Germinal center (tissue), 1 donor: Measurements from ENCODE around the gene GBE1.
"Not testable (repeated sequence)": the region's sequence is repeated elsewhere in the genome, so short reads cannot be mapped to it uniquely, and the experiment has no call there.

ENCODE experiments used
- DNase-seq: peaks from one replicate; pipeline ENCODE4 v3.0.0; 2012; ENCODE audit warnings: mixed read lengths, low spot score

Gene GBE1

DNA sequence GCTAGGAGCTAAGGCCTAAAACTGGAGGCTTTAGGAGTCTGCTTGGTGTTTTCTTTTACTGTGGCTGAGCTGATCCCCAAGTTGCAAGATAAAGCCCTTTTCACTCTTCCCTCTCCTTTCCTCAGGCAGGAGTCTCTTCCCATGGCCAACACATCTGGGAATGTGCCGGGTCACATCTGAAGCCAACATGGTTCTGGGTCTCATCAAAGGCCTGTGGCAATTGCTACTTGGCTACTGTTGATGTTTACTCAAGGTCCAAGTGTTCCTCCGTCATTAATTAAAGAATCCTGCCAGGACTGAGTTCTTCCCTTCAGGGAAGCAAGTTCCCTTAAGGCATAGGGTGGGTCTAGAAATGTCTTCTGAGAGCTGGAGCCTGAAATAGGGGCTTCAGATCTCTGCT is 230.2 kb downstream of the GBE1 start:
- DNase-seq, result no peak

DNA sequence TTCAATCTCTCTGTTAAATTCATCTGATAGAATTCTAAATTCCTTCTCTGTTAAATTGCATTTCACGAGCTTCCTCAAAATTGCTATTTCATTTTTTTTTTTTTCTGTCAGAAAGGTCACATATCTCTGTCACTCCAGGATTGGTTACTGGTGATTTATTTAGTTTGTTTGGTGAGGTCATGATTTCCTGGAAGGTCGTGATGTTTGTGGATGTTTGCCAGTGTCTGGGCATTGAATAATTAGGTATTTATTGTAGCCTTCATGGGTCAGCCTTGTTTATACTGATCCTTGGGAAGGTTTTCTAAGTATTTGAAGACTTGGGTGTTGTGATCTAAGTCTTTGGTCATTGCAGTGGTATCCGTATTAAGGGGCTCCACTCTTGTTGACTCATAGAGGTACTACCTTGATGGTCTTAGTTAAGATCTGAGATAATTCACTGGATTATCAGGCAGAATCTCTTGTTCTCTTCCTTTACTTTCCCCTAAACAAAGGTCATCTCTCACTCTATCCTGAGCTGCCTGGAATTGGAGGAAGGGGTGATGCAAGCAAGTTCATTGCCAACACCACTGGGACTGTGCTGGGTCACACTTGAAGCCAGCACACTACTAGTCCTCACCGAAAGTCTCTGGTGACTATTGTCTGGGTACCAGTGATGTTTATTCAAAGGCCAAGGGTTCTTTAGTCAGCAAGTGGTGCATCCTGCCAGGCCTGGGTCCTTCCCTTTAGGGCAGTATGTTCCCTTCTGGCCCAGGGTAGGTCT is 231.1 kb downstream of the GBE1 start:
- no peak for DNase-seq

DNA sequence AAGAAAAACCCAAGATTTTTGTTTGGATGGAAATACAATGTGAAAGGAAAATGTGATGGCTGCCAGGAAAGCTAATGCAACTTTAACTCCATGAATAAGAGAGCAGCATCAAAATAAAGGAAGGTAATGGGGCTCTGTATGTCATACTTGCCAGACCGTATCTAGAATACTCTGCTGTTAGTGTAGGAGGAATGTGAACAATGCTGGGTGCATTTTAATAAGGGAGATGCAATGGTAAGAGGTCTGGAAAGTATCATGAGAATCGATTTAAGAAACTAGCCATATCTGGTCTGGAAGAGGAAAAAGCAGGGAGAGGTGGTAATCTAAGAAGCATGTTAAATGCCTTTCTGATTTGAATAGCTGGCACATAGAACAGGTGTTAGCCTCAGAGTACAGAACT is 239.6 kb downstream of the GBE1 start:
- DNase-seq, result no peak

DNA sequence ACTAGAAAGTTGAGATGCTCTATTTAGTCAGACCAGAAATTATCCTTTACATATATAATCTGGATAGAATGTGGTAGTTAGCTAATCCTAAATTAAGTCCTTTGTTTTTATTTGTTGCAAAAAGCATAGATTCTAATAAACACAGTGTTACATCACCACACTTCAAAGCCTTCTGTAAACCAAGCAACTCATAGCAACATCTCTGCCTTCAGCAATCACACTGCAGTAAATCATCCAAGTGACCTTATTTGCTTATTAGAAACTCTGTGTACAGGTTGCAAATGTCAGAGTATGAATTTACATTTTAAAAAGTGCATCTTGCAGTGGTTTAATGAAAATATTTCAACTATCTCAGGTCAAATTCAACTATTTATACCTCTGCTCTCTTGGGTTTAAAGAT is 242.5 kb downstream of the GBE1 start:
- no peak for DNase-seq

DNA sequence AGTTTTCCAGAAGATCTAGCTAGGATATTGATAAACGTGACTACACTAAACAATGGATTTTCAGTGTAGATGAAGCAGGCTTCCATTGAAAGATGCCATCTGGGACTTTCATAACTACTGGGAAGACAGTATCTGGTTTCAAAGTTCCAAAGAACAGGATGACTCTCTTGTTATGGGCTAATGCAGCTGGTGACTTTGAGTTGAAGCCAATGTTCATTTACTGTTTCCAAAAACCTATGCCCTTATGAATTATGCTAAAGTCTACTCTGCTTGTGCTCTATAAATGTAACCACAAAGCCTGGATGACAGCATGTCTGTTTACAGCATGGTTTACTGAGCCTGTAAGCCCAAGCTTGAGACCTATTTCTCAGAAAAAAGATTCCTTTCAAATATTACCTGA is 245.4 kb downstream of the GBE1 start:
- no peak for DNase-seq

DNA sequence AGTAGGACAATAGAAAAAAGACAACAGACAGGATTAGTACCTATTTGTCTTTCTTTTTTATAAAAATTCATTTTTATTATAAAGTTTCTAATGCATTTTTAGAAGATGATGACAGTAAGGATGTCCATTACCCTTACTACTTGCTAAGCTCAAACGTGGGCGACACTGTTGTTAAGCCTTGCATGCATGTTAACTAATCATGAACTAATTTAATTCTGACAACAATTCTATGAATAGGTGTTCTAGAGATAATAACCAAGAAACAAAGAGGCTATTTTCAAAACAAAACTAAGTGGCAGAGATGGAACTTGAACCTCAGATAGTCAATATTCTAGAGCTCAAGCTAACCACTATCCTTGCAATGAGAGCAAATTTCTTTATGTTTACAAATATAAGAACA is 247.9 kb downstream of the GBE1 start:
- no peak for DNase-seq

DNA sequence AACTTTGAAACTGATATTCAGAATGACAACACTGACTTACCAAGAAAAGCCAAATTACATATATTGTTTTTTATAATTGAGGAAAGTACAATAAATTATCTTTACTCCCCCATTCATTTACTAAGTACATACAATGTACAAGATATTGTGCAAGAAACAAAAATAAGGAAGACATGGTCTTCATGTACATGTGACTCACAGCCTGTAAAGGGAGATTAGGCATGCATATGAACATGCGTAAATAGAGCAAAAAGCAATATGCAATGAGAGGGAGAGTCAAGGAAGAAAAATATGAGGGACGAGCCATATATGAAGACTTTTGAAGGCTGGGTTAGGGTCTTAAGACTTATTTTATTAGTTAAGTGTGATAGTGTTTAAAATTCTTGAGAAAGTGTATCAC is 258.4 kb downstream of the GBE1 start:
- no peak for DNase-seq

DNA sequence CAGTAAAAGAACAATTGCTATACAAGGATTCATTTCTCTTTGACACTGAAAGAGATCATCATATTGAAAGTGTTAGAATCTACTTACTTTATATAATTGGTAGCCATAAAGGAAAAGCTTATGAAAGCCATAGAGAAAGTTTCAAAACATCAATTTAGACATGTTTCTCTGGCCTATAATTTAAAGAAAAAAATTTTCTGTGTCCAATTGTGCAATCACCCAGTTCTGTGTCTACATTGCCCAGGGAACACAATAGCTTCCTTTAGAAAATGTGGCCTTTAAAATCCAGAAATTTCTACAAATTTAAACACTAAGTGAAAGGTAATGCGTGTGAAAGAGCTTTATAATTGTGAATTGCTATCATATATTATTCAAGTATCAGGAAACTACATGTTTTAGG is 259.2 kb downstream of the GBE1 start:
- no peak for DNase-seq

DNA sequence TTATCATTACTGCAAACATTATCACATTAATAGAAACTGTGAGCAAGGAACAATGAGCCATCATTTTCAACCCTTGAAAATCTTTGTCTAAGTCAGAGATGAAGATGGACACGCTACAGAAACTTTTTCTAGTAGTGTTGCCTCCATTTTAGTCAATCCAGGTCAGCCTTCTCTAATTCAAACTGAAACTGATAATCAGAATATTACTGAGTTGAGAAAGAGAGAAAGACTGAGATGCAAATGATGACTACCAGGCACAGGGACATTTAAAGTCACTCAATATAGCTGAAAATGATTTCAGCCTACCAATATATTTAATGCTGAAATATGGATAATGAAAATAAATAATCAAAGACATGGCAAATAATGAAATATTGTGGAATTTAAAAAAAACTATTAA is 261.4 kb downstream of the GBE1 start:
- DNase-seq, result no peak

DNA sequence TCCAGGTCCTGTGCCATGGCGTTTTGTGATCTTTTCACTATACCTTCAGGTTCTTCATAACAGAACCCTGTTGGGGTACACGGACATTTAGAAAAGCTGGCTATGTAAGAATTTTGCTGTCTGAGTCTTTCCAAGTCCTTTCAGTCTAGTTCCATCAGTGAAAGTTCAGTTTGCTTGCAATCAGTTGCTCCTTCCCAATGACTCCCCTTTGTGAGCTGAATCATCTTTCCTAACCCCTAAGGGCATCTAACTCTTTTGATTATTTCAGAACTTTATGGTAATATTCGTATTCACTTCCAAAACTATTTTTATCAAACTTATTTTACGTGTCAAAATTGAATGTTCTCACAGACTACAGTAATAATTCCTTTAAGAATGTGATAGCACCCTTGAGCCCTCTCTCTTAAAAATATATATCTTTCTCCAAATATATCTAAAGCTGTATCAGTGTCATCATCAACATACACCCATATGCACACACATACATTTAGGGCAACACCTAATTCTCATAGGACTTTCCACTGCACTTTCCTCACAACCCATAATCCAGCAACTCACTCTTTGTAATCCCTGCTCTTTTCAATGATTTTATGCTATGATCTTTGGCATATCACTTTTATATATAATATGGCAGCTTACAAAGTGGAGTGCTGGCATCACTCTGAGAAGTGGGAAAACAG is 263.7 kb downstream of the GBE1 start:
- DNase-seq, result no peak

DNA sequence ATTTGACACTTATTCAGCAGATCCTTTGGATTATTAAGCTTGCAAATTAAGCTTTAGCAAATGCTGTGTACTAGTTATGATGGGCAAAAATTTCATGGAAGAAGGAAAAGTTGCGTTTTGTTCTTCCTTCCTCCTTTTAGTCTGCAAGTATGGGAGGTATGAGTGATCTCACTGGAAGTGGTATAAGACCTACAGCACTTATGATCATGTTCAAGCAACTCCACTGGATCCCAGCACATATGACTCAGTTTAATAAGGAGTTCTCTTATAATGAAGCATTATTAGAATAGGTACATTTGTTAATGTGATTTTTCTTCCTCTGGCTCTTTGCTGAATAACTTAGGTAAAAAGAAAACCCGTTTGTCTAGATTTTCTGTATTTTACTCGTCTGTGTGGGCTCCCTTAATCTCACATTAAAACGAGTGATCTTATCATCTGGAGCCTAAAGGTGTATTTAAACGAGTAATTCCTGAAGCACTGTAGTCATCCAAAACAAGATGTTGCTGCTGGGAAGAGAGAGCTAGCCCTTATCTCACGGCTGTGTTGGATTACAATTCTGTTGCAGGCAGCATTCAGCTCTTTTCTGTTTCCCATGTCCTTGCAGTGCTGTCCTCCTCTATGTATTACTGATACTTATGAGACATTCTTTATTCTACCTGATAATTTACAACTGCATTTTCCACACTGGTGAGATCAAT is 264.9 kb downstream of the GBE1 start:
- DNase-seq, result no peak

DNA sequence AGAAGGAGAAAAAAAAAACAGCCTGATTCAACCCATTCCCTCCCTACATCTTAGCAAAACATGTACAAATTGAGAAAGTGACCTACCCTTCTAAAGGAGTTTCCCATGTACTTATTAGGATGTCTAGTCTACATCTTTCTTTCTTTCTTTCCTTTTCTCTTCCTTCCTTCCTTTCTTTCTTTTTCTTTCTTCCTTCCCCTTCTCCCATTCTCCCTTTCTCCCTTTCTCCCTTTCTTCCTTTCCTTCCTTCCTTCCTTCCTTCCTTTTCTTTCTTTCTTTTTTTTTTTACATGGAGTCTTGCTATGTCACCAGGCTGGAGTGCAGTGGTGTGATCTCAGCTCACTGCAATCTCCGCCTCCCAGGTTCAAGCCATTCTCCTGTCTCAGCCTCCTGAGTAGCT is 269.0 kb downstream of the GBE1 start:
- not testable (repeated sequence) for DNase-seq

DNA sequence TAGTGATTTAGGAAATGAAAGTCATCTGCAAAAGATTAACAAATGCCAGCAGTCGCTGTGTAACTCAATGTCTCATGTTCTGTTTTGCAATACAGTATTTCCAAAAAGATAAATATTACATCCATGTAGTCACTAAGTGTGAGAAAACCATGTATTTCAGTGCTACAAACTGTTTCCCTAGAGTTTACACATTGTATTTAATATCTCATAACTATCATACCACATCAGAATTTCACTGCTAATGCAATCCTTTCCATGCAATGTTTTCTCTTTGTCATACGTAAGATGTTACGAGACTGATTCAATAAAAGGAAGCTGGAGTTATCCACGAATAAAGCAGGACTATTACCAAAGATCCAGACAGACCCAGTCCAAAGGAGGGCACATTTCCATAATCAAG is 269.4 kb downstream of the GBE1 start:
- no peak for DNase-seq

DNA sequence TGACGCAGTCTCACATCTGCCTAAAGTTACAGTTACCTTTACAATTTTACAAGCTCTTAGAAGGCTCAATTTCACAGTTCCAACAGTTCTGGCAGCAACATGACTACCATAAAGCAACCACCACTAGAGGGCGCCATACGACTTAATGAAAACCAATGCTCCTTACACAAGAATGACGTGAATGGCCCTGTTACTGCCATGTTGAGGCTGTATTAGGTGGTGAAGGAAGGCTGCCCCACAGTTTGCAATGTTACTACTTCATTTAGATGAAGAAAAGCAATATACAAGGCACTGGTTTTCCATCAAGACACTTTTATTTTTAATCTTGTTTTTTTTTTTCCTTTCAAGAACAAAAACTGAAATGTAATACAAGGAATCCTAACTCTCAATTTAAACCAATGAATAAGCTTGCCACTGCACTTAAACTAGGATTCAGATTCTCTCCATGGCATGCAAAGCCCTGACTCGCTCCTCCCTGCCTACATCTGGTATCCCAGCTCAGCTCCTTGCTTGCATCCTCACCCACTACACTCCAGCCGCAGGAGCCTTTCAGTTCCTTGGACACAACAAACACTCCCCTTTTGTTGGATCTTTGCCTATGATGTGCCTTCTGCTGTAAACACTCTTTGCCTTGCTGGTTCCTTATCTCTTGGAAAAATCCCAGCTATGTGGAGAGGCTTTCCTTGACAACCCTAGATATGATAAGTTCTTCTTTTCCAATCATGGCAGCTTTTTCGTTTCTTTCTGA is 270.7 kb downstream of the GBE1 start:
- peak; percentile 53 for DNase-seq

DNA sequence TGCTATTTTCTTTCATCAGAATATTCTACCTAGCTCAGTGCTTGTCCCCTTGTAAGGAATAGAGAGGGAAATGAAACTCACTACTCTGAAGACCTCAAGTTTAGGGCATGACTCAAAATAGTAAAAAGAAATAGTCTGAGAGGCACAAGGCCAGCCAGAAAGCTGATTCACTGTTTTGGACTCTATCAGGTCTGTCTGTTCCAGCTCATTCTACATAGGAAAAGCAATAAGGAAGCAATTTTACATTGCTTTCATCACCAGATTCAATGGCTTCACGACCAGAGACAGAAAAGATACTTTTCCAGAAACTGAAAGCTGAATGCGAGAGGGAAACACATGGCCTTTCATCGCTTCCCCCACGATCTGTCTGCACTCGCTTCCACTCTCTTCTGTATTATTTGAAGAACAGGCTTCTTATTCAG is 276.0 kb downstream of the GBE1 start:
- no peak for DNase-seq

DNA sequence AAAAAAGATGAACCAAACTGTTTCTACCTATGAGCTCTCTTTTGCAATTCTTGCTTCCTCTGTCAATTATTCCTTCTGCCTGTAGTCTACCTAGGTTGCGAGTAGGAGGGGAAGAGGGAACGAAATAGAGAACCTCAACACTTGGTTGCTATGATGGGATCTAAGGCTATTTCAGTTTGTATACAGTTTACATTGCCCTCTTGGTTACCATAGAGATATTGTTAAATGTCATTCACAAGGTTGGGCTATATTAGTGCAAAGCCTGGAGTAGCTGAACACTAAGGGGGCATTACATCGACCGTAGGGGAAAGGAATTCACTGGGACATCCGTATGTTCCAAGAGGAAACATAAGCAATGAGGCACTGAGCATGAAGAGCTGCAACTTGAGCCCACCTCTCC is 276.9 kb downstream of the GBE1 start:
- no peak for DNase-seq

DNA sequence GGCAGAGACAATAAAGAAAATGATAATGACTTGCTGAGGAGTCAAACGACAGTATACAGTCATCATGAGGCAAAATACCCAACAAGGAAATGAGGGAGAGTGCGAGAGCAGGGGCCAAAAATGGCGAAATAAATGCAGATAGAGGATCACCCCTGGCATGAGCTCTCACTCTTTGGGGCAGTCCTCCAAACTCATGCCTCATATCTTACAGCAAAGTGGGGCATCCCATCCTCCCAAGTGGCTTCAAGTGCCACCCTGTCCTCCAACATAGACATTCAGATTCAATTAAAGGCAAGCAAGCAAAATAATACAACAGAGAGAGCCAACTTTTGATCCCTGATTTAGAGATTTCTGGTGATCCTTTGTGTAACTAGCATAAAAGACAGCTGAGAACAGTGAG is 278.4 kb downstream of the GBE1 start:
- DNase-seq, result no peak

DNA sequence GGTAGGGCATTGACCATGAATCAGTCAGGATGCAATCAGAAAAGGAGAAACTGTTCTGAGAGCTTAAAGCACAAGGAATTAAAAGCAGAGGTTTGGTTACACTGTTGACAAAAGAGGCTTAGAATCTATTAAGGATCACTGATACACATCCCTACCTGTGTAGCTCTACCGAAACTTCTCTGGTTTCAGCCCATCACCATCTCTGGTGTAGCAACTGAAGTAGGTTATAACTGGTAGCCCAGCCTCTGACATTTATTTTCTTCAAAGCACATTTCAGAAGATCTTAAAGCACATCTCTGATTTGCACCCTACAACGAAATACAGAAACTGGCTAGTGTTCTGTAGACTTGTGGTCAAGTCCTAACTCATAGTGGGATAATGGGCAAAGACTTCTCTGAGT is 283.7 kb downstream of the GBE1 start:
- DNase-seq, result no peak

DNA sequence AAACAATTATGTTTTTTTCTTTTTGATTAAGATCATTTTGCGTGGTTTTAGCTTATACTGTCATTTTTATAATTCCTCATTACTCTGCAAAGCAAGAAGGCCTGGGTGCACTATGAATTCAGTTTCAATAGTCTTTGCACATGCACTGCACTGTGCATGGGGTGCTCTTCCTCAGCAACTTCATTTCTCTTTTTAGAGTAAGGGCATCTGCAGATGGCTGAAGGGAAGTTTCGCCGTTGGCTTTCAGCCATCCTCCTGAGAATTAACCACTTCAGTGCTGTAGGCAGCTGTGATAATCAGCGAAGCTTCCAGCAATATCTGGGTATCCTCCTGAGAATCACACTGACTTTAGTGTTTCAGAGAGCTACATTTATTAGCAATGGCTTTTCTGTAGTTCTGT is 284.8 kb downstream of the GBE1 start:
- no peak for DNase-seq

DNA sequence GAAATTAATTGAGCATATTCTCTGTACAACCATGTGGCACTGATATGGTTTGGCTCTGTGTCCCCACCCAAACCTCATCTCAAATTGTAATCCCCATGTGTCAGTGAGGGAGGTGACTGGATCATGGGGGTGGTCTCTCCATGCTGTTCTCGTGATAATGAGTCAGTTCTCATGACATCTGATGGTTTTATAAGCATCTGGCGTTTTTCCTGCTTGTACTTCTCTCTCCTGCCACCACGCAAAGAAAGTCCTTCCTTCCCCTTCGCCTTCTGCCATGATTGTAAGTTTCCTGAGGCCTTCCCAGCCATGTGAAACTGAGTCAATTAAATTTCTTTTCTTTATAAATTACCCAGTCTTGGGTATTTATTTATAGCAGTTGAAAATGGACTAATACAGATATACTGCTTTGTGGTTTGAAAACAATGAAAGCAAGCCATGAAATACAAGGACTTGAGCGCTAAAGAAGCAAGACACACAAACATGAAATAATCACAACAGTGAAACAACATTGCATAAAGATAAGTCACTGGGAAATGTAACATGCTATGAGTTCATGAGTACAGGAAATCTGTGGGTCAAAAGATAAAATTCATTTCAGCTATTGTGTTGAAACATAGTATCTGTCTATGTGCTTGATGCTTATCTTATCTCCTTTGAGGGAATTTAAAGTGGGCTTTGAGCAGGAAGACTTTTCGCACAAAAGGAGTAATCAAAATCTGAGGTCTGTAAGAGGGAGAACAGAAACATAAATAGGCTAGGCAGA is 288.7 kb downstream of the GBE1 start:
- no peak for DNase-seq

DNA sequence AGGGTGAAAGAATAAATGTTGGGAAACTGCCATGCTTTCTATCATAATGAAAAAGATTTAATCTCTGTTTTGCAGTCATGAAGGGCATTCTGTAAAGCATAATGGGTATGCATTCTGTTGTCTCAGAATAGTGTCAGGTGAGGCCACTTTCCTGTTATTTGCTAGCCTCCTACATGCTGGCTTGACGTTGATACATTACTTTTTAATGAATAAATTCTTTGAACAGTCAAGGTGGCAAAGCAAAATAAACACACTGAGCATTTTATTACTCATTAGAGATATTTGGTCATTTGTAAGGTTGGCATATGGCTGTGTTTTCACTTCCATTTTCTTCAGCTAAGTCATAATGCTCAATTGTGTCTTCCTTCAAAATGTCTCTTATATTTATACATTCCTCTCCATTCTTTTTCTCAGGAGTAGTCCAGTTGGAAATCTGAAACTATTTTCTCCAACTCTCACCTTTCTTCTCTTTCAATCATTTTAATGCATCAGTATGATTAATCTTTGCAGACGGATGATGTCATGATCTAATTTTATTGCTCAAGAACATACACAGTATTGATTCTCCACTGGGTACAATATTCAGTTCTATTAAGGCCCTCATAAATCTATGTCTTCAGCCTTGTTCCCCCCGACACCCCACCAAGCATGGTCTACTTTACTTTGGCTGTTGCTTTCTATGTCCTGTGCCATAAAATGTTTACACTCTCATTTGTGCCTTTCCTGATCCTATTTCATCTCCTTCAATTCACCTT is 290.7 kb downstream of the GBE1 start:
- no peak for DNase-seq
